Activated T-helper 17 cell treated with anti-CD3 and anti-CD28 coated beads, Interleukin-2, amount 50 U/mL, for 72 hours (primary cell): ENCODE data around the gene SLC22A23. TPM values are rescaled to one million over a fixed set of nuclear protein-coding genes. Genes with fewer than 3 reads are reported as not detected.
A peak's percentile ranks its signal among the peaks of the same experiment; 100 is the strongest.

Experiments
- ATAC-seq: fragments of 150-1000 bp; cut with Tn5 transposase; replicated peaks from 2 replicates; pipeline ENCODE4 v1.10.0; 2021; ENCODE audit warnings: mild to moderate bottlenecking, moderate library complexity
- H3K27ac Mint-ChIP-seq: one replicate; pipeline ENCODE4 v1.8.0; 2022; ENCODE audit warnings: mixed read lengths
- H3K27me3 Mint-ChIP-seq: one replicate; pipeline ENCODE4 v1.8.0; 2022; ENCODE audit warnings: mixed read lengths
- H3K36me3 Mint-ChIP-seq: one replicate; pipeline ENCODE4 v1.8.0; 2022; ENCODE audit warnings: low read depth, mild to moderate bottlenecking, mixed read lengths
- H3K4me1 Mint-ChIP-seq: one replicate; pipeline ENCODE4 v1.8.0; 2022; ENCODE audit warnings: mixed read lengths
- H3K4me3 Mint-ChIP-seq: one replicate; pipeline ENCODE4 v1.8.0; 2022; ENCODE audit warnings: mild to moderate bottlenecking, mixed read lengths
- H3K9me3 Mint-ChIP-seq: one replicate; pipeline ENCODE4 v1.8.0; 2022; ENCODE audit warnings: mixed read lengths
- total RNA-seq, 2 donors: library from RNA; stranded (reverse); gene quantifications; one replicate each; pipeline ENCODE4 v1.2.3, GENCODE V29; 2022

The SLC22A23 gene
- under 1 TPM; 0.13 to 0.45 TPM for total RNA-seq

GRCh38 chr6:3456898-3457709, at the start of gene SLC22A23:
Gene SLC22A23, minus strand, starts transcription at chr6:3457050. Its CDS starts 491 bp downstream, at chr6:3456559.
- peak; percentile 75 for ATAC-seq
- H3K27ac Mint-ChIP-seq: peak within 1 kb of the TSS; percentile 21
- peaks cover 6% of the 10 kb centered on the region for H3K4me1 Mint-ChIP-seq
- H3K9me3 Mint-ChIP-seq: no peaks in the 10 kb centered on the region
- no peaks in the 10 kb centered on the region for H3K36me3 Mint-ChIP-seq
- peak within 1 kb of the TSS; percentile 77 for H3K4me3 Mint-ChIP-seq
- H3K27me3 Mint-ChIP-seq: peaks cover 19% of the 10 kb centered on the region

- Mint-ChIP-seq H3K4me3 (no peak overlapping the region), H3K4me1 (no peaks in the 10 kb centered on the region), H3K9me3 (no peaks in the 10 kb centered on the region), H3K27me3 (peaks cover 24% of the 10 kb centered on the region), H3K36me3 (no peaks in the 10 kb centered on the region), H3K27ac (no peak overlapping the region)
- no peak for ATAC-seq
Measured at GRCh38 chr6:3506200-3506599, 49.4 kb upstream of the SLC22A23 start.

- no peak overlapping the region for H3K4me3 Mint-ChIP-seq
- H3K27ac Mint-ChIP-seq: no peak overlapping the region
- H3K9me3 Mint-ChIP-seq: no peaks in the 10 kb centered on the region
- peaks cover 18% of the 10 kb centered on the region for H3K27me3 Mint-ChIP-seq
- no peak for ATAC-seq
- no peaks in the 10 kb centered on the region for H3K36me3 Mint-ChIP-seq
- H3K4me1 Mint-ChIP-seq: no peaks in the 10 kb centered on the region
Measured at GRCh38 chr6:3504938-3505805, 48.3 kb upstream of the SLC22A23 start.

GRCh38 chr6:3504354-3504753, 47.5 kb upstream of the SLC22A23 start:
- H3K27ac Mint-ChIP-seq: no peak overlapping the region
- no peaks in the 10 kb centered on the region for H3K36me3 Mint-ChIP-seq
- ATAC-seq: no peak
- no peak overlapping the region for H3K4me3 Mint-ChIP-seq
- peaks cover 18% of the 10 kb centered on the region for H3K27me3 Mint-ChIP-seq
- no peaks in the 10 kb centered on the region for H3K4me1 Mint-ChIP-seq
- no peaks in the 10 kb centered on the region for H3K9me3 Mint-ChIP-seq

- Mint-ChIP-seq H3K4me1 (no peaks in the 10 kb centered on the region), H3K27me3 (peaks cover 15% of the 10 kb centered on the region), H3K9me3 (no peaks in the 10 kb centered on the region), H3K27ac (no peak overlapping the region), H3K4me3 (no peak overlapping the region), H3K36me3 (no peaks in the 10 kb centered on the region)
- ATAC-seq: no peak
Measured at GRCh38 chr6:3501826-3502500, 45.1 kb upstream of the SLC22A23 start.

- Mint-ChIP-seq H3K27me3 (peaks cover 21% of the 10 kb centered on the region), H3K27ac (no peak overlapping the region), H3K4me3 (no peak overlapping the region), H3K36me3 (no peaks in the 10 kb centered on the region), H3K4me1 (no peaks in the 10 kb centered on the region), H3K9me3 (no peaks in the 10 kb centered on the region)
- ATAC-seq: no peak
Measured at GRCh38 chr6:3500262-3501014, 43.6 kb upstream of the SLC22A23 start.

GRCh38 chr6:3499603-3500002, 42.8 kb upstream of the SLC22A23 start:
- no peak overlapping the region for H3K27ac Mint-ChIP-seq

GRCh38 chr6:3496395-3496794, 39.5 kb upstream of the SLC22A23 start:
- ATAC-seq: no peak
- Mint-ChIP-seq H3K27ac (no peak overlapping the region), H3K36me3 (no peaks in the 10 kb centered on the region), H3K4me3 (no peak overlapping the region), H3K27me3 (peaks cover 28% of the 10 kb centered on the region), H3K4me1 (no peaks in the 10 kb centered on the region), H3K9me3 (no peaks in the 10 kb centered on the region)

More at GRCh38 chr6:3499603-3500002, 42.8 kb upstream of the SLC22A23 start:
- H3K27me3 Mint-ChIP-seq: peaks cover 16% of the 10 kb centered on the region
- no peaks in the 10 kb centered on the region for H3K4me1 Mint-ChIP-seq
- ATAC-seq: no peak
- no peak overlapping the region for H3K4me3 Mint-ChIP-seq
- H3K36me3 Mint-ChIP-seq: no peaks in the 10 kb centered on the region
- no peaks in the 10 kb centered on the region for H3K9me3 Mint-ChIP-seq

GRCh38 chr6:3494391-3495100, 37.7 kb upstream of the SLC22A23 start:
- H3K4me3 Mint-ChIP-seq: no peak overlapping the region
- no peaks in the 10 kb centered on the region for H3K9me3 Mint-ChIP-seq
- no peaks in the 10 kb centered on the region for H3K4me1 Mint-ChIP-seq
- peaks cover 32% of the 10 kb centered on the region for H3K27me3 Mint-ChIP-seq
- ATAC-seq: no peak
- no peaks in the 10 kb centered on the region for H3K36me3 Mint-ChIP-seq
- H3K27ac Mint-ChIP-seq: no peak overlapping the region

- Mint-ChIP-seq H3K4me3 (no peak overlapping the region), H3K27me3 (peaks cover 44% of the 10 kb centered on the region), H3K36me3 (no peaks in the 10 kb centered on the region), H3K4me1 (no peaks in the 10 kb centered on the region), H3K27ac (no peak overlapping the region), H3K9me3 (no peaks in the 10 kb centered on the region)
- ATAC-seq: no peak
Measured at GRCh38 chr6:3490625-3490980, 33.8 kb upstream of the SLC22A23 start.

- no peak for ATAC-seq
- Mint-ChIP-seq H3K9me3 (no peaks in the 10 kb centered on the region), H3K36me3 (no peaks in the 10 kb centered on the region), H3K27ac (no peak overlapping the region), H3K27me3 (peaks cover 44% of the 10 kb centered on the region), H3K4me3 (no peak overlapping the region), H3K4me1 (no peaks in the 10 kb centered on the region)
Measured at GRCh38 chr6:3489961-3490624, 33.2 kb upstream of the SLC22A23 start.

- no peaks in the 10 kb centered on the region for H3K4me1 Mint-ChIP-seq
- ATAC-seq: no peak
Measured at GRCh38 chr6:3489027-3489757, 32.3 kb upstream of the SLC22A23 start.

More at GRCh38 chr6:3489027-3489757, 32.3 kb upstream of the SLC22A23 start:
- Mint-ChIP-seq H3K36me3 (no peaks in the 10 kb centered on the region), H3K27me3 (peaks cover 41% of the 10 kb centered on the region), H3K27ac (no peak overlapping the region), H3K9me3 (no peaks in the 10 kb centered on the region), H3K4me3 (no peak overlapping the region)
